Measurements from ENCODE around the gene TMF1.
A peak's percentile ranks its signal among the peaks of the same experiment; 100 is the strongest.

Gene TMF1

GRCh38 chr3:69005071-69005790, 46.9 kb downstream of the TMF1 start:
- no peak for DNase-seq (ENCODE audit: low spot score)
- TF ChIP-seq CTCF (IDR thresholded peaks at IDR 0.05) = no peak
- Histone ChIP-seq H3K4me3 (no peak overlapping the region), H3K27ac (peak overlapping the region; percentile 58 to 64)

- Histone ChIP-seq H3K27ac (peak overlapping the region; percentile 64 to 68), H3K4me3 (no peak overlapping the region)
- no peak for TF ChIP-seq CTCF (IDR thresholded peaks at IDR 0.05)
- DNase-seq (ENCODE audit: low spot score) = no peak
Observed at GRCh38 chr3:69004138-69004537, 48.0 kb downstream of the TMF1 start.

- no peak for TF ChIP-seq CTCF (IDR thresholded peaks at IDR 0.05)
- Histone ChIP-seq H3K4me3 (no peak overlapping the region), H3K27ac (peak overlapping the region; percentile 51 to 59)
Observed at GRCh38 chr3:68999605-69000004, 52.5 kb downstream of the TMF1 start.

GRCh38 chr3:68999158-68999557, 53.0 kb downstream of the TMF1 start:
- no peak for DNase-seq (ENCODE audit: low spot score)
- no peak for TF ChIP-seq CTCF (IDR thresholded peaks at IDR 0.05)
- Histone ChIP-seq H3K4me3 (no peak overlapping the region), H3K27ac (peak overlapping the region; percentile 24 to 59)

More at GRCh38 chr3:68999605-69000004, 52.5 kb downstream of the TMF1 start:
- DNase-seq (ENCODE audit: low spot score) = no peak

GRCh38 chr3:68997887-68998286, 54.2 kb downstream of the TMF1 start:
- Histone ChIP-seq H3K4me3 (no peak overlapping the region), H3K27ac (peak overlapping the region in 1 of 2 donors; percentile 32)
- TF ChIP-seq CTCF (IDR thresholded peaks at IDR 0.05) = no peak
- no peak for DNase-seq (ENCODE audit: low spot score)

GRCh38 chr3:68996356-68996995, 55.7 kb downstream of the TMF1 start:
- Histone ChIP-seq H3K27ac (no peak overlapping the region), H3K4me3 (no peak overlapping the region)
- TF ChIP-seq CTCF (IDR thresholded peaks at IDR 0.05) = no peak
- DNase-seq (ENCODE audit: low spot score) = no peak

- TF ChIP-seq CTCF (IDR thresholded peaks at IDR 0.05) = no peak
- Histone ChIP-seq H3K4me3 (no peak overlapping the region), H3K27ac (no peak overlapping the region)
- DNase-seq (ENCODE audit: low spot score) = no peak
Observed at GRCh38 chr3:68988740-68989139, 63.4 kb downstream of the TMF1 start.

Data from coronary artery (tissue), 2 donors.